C4-2B (cell line): ENCODE measurements around the gene CRY2.

Experiments used
- H3K27ac ChIP-seq: fragments of 450-650 bp; 2 replicates; pipeline ENCODE4 v1.5.1; 2017
- CTCF ChIP-seq: fragments of 450-650 bp; conservative IDR thresholded peaks from 2 replicates; pipeline ENCODE4 v1.5.1; 2017; ENCODE audit warnings: mild to moderate bottlenecking
- ZFX ChIP-seq: fragments of 450-650 bp; IDR thresholded peaks from 2 replicates; pipeline ENCODE4 v1.6.1; 2017

Gene CRY2

GRCh38 chr11:45917623-45918330 lies 70.5 kb downstream of the CRY2 start, which contains the start of gene PEX16:
PEX16 (minus strand) TSS chr11:45917877; CDS start chr11:45917811, 66 bp downstream.
- peak within 1 kb of the TSS; percentile 90 for H3K27ac ChIP-seq
- no peak for TF ChIP-seq CTCF
- TF ChIP-seq ZFX: no peak

- TF ChIP-seq CTCF (no peak), ZFX (no peak)
- peak overlapping the region; percentile 90 for H3K27ac ChIP-seq
Observed at GRCh38 chr11:45918331-45918941, 71.2 kb downstream of the CRY2 start.

GRCh38 chr11:45918962-45919675 lies 71.8 kb downstream of the CRY2 start:
- no peak for TF ChIP-seq CTCF
- TF ChIP-seq ZFX: no peak
- H3K27ac ChIP-seq: peak overlapping the region; percentile 90

GRCh38 chr11:45919806-45920530 lies 72.7 kb downstream of the CRY2 start:
- peak overlapping the region; percentile 90 for H3K27ac ChIP-seq
- TF ChIP-seq ZFX (no peak), CTCF (no peak)

GRCh38 chr11:45920531-45921477 lies 73.5 kb downstream of the CRY2 start:
- H3K27ac ChIP-seq: peak overlapping the region; percentile 90
- TF ChIP-seq ZFX: no peak
- TF ChIP-seq CTCF: no peak

- peak; percentile 48; the same call in 1 of the 2 replicates for TF ChIP-seq ZFX
- TF ChIP-seq CTCF: no peak
- peak overlapping the region; percentile 90 for H3K27ac ChIP-seq
Observed at GRCh38 chr11:45921561-45922424, 74.5 kb downstream of the CRY2 start.
